CD14-positive monocyte (primary cell): ENCODE data around the gene DES. TPM values are rescaled to one million over a fixed set of nuclear protein-coding genes. Genes with fewer than 3 reads are reported as not detected.
A peak's percentile ranks its signal among the peaks of the same experiment; 100 is the strongest.

Source experiments
- DNase-seq, 3 donors: peaks; one replicate each; pipeline ENCODE4 v3.0.0-alpha.2; 2011 to 2022
- H2AFZ ChIP-seq: 2 replicates; pipeline ENCODE4 v1.6.0; 2012; ENCODE audit warnings: mild to moderate bottlenecking, low read depth, low read length, inconsistent platforms; ENCODE audit not compliant: insufficient read depth, poor library complexity, severe bottlenecking
- H3K27ac ChIP-seq, 2 donors: 1 replicate in 1 of 2; 2 replicates in 1 of 2; pipeline ENCODE4 v1.5.1; 2012 to 2013; ENCODE audit warnings: low read length in 2 of 2, control low read depth in 1 of 2, inconsistent platforms in 1 of 2, low read depth in 1 of 2, mild to moderate bottlenecking in 1 of 2
- H3K27me3 ChIP-seq, 2 donors: one replicate each; pipeline versions ENCODE4 v1.6.0 to v1.6.1; 2011 to 2013; ENCODE audit warnings: low read length in 2 of 2; ENCODE audit not compliant: control insufficient read depth in 2 of 2, insufficient read depth in 2 of 2
- H3K36me3 ChIP-seq, 2 donors: replicated peaks in 1 of 2; 1 replicate in 1 of 2; 2 replicates in 1 of 2; pipeline versions ENCODE4 v1.5.1 to v1.6.1; 2012 to 2013; ENCODE audit warnings: low read length in 2 of 2, control low read depth in 1 of 2, inconsistent platforms in 1 of 2, mild to moderate bottlenecking in 1 of 2; ENCODE audit not compliant: insufficient read depth in 2 of 2, control insufficient read depth in 1 of 2
- H3K4me1 ChIP-seq, 2 donors: 1 replicate in 1 of 2; 2 replicates in 1 of 2; pipeline versions ENCODE4 v1.5.1 to v1.6.1; 2012 to 2013; ENCODE audit warnings: low read length in 2 of 2, control low read depth in 1 of 2, inconsistent platforms in 1 of 2, mild to moderate bottlenecking in 1 of 2, moderate library complexity in 1 of 2; ENCODE audit not compliant: insufficient read depth in 2 of 2, control insufficient read depth in 1 of 2
- H3K4me2 ChIP-seq: replicated peaks from 2 replicates; pipeline ENCODE3; 2012; ENCODE audit warnings: low read length, moderate library complexity, mild to moderate bottlenecking; ENCODE audit not compliant: poor library complexity, severe bottlenecking; ENCODE audit errors: extremely low read depth
- H3K4me3 ChIP-seq, 3 experiments: fragments of 200-600 bp in 1 of 3; sonication (generic) in 1 of 3; replicated peaks in 1 of 3; 1 replicate in 2 of 3; 2 replicates in 1 of 3; pipeline ENCODE4 v1.5.1; 2011 to 2013; ENCODE audit warnings: low read length in 3 of 3, mild to moderate bottlenecking in 3 of 3, control low read depth in 2 of 3, low read depth in 2 of 3, inconsistent platforms in 1 of 3, moderate library complexity in 1 of 3
- H3K79me2 ChIP-seq: 2 replicates; pipeline ENCODE4 v1.6.0; 2012; ENCODE audit warnings: mild to moderate bottlenecking, control low read depth, inconsistent platforms, low read length, moderate library complexity; ENCODE audit not compliant: insufficient read depth
- H3K9ac ChIP-seq: 2 replicates; pipeline ENCODE4 v1.6.0; 2017; ENCODE audit warnings: low read length, mild to moderate bottlenecking; ENCODE audit not compliant: insufficient read depth, poor library complexity, severe bottlenecking
- H3K9me3 ChIP-seq, 2 donors: replicated peaks in 1 of 2; 1 replicate in 1 of 2; 2 replicates in 1 of 2; pipeline versions ENCODE4 v1.5.1 to v1.6.1; 2012 to 2013; ENCODE audit warnings: low read length in 2 of 2, control low read depth in 1 of 2; ENCODE audit not compliant: control insufficient read depth in 1 of 2, insufficient read depth in 1 of 2
- H4K20me1 ChIP-seq: 2 replicates; pipeline ENCODE4 v1.6.0; 2012; ENCODE audit warnings: mild to moderate bottlenecking, low read length, control low read depth, moderate library complexity; ENCODE audit not compliant: insufficient read depth
- H3K27ac Mint-ChIP-seq, 7 donors: one replicate each; pipeline ENCODE4 v1.8.0; 2020; ENCODE audit warnings: mild to moderate bottlenecking in 7 of 7, mixed read lengths in 7 of 7, moderate library complexity in 6 of 7, inconsistent platforms in 2 of 7
- H3K27me3 Mint-ChIP-seq, 3 donors: one replicate each; pipeline ENCODE4 v1.8.0; 2021 to 2022; ENCODE audit warnings: low read depth in 3 of 3, mild to moderate bottlenecking in 3 of 3, mixed read lengths in 3 of 3, moderate library complexity in 3 of 3, inconsistent platforms in 1 of 3
- H3K36me3 Mint-ChIP-seq, 2 donors: one replicate each; pipeline ENCODE4 v1.8.0; 2020; ENCODE audit warnings: mixed read lengths in 2 of 2, inconsistent platforms in 1 of 2, mild to moderate bottlenecking in 1 of 2
- H3K4me1 Mint-ChIP-seq: one replicate; pipeline ENCODE4 v1.8.0; 2020; ENCODE audit warnings: mild to moderate bottlenecking, mixed read lengths
- H3K4me3 Mint-ChIP-seq, 2 donors: one replicate each; pipeline ENCODE4 v1.8.0; 2020; ENCODE audit warnings: mild to moderate bottlenecking in 2 of 2, mixed read lengths in 2 of 2, moderate library complexity in 1 of 2
- H3K9me3 Mint-ChIP-seq, 7 donors: one replicate each; pipeline ENCODE4 v1.8.0; 2020 to 2022; ENCODE audit warnings: mixed read lengths in 7 of 7, mild to moderate bottlenecking in 6 of 7, moderate library complexity in 6 of 7, inconsistent platforms in 2 of 7
- whole genome bisulfite sequencing: methylation state at CpG from one replicate; pipeline ENCODE4 v1.1.5; 2013; ENCODE audit warnings: missing lambda C conversion rate; ENCODE audit not compliant: insufficient coverage; 5-methylcytosine and 5-hydroxymethylcytosine counted together
- intact Hi-C, 2 donors: fragments of 100-400 bp; cut with micrococcal nuclease; formaldehyde crosslinking; loops; one replicate each; pipeline versions ENCODE4 v1.15.0 to v1.15.1; 2023
- polyA plus RNA-seq, 3 donors: library from polyadenylated mRNA; depleted of rRNA in 1 of 3; unstranded in 2 of 3; stranded (reverse) in 1 of 3; fragments of 300-500 nt in 2 of 3; fragments of >200 nt in 1 of 3; fragmentation: Illumina TruSeq in 2 of 3; gene quantifications; 1 replicate in 2 of 3; 2 replicates in 1 of 3; pipeline ENCODE4 v1.2.3, GENCODE V29; 2012 to 2021
- TF ChIP-seq, protein P1 (sequence below): fragments of 200-600 bp; IDR thresholded peaks from one replicate; pipeline ENCODE4 v1.8.0; 2022; ENCODE audit warnings: antibody characterized with exemption, mild to moderate bottlenecking

DES gene
- polyA plus RNA-seq, 3 donors: 2.4 to 4.0 (median 2.4) TPM

DNA sequence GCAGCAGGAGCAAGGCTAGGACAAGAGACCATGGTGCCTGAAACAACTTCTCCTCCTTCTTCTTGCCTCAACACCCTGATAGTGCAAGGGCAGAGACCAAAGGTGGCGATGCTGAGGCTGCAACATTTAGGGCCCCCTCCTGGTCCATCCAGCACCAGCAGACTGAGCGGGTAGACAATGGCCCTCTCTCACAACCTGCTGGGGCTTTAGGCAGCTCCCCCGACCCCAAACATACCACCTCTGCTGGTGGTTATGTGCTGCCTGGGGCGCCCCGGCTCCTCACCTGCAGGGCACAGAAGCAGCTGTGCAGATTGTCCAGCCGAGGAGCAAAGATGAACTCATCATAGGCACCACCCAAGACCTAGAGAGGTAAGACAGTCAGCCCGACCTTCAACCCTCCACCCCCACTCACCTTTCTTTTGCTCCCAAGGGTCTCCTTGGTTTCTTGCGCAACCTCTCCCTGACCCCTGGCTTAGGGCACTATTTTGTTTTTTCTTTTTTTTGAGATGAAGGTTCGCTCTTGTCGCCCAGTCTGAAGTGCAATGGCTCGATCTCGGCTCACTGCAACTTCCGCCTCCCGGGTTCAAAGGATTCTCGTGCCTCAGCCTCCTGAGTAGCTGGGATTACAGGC is 34.0 kb upstream of the DES start:
- Histone ChIP-seq H3K79me2 (no peaks in the 10 kb centered on the region), H4K20me1 (no peaks in the 10 kb centered on the region), H3K4me2 (no peak overlapping the region), H3K9me3 (no peaks in the 10 kb centered on the region), H3K36me3 (peaks cover 55 to 65% of the 10 kb centered on the region in 2 donors), H3K27me3 (no peaks in the 10 kb centered on the region), H3K27ac (no peak overlapping the region), H3K4me3 (no peak overlapping the region), H2AFZ (no peak overlapping the region), H3K4me1 (peaks cover 14 to 19% of the 10 kb centered on the region in 2 donors), H3K9ac (no peak overlapping the region)
- intact Hi-C loops: no loop called here
- DNase-seq: no peak
- TF ChIP-seq, protein P1, sequence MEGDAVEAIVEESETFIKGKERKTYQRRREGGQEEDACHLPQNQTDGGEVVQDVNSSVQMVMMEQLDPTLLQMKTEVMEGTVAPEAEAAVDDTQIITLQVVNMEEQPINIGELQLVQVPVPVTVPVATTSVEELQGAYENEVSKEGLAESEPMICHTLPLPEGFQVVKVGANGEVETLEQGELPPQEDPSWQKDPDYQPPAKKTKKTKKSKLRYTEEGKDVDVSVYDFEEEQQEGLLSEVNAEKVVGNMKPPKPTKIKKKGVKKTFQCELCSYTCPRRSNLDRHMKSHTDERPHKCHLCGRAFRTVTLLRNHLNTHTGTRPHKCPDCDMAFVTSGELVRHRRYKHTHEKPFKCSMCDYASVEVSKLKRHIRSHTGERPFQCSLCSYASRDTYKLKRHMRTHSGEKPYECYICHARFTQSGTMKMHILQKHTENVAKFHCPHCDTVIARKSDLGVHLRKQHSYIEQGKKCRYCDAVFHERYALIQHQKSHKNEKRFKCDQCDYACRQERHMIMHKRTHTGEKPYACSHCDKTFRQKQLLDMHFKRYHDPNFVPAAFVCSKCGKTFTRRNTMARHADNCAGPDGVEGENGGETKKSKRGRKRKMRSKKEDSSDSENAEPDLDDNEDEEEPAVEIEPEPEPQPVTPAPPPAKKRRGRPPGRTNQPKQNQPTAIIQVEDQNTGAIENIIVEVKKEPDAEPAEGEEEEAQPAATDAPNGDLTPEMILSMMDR: no peak
- 86% methylated on average over 10 of the region's 15 CpGs for WGBS
- no peaks in the 10 kb centered on the region for H3K9me3 Mint-ChIP-seq
- no peak overlapping the region for H3K27ac Mint-ChIP-seq
- H3K4me3 Mint-ChIP-seq: no peak overlapping the region
- peaks cover 58 to 62% of the 10 kb centered on the region in 2 donors for H3K36me3 Mint-ChIP-seq
- H3K4me1 Mint-ChIP-seq: peaks cover 21% of the 10 kb centered on the region
- H3K27me3 Mint-ChIP-seq: peaks cover 0 to 6% (median 0%) of the 10 kb centered on the region in 3 donors

DNA sequence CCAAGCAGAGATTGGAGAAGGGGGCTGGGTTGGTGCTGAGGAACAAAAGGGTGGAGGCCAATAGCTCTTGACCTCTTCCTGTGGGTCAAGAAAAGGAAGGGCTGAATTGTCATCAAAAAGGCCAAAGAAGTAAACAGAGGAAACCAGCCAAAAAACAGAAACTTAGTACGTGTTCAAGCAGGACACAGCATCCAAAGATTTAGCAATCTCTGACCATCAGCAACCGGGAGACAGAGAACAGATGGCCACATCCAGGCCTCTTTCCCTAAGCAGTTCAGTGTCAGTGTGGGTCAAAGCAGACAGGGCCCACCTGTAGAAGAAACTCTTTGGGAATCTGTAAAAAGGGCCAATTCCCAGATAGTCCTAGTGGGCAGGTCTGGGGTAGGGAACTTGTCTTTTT is 33.3 kb upstream of the DES start:
- H3K4me3 Mint-ChIP-seq: no peak overlapping the region

More for the DNA sequence above, 33.3 kb upstream of the DES start:
- Mint-ChIP-seq H3K27me3 (peaks cover 0 to 6% (median 0%) of the 10 kb centered on the region in 3 donors), H3K36me3 (peaks cover 58 to 62% of the 10 kb centered on the region in 2 donors), H3K4me1 (peaks cover 21% of the 10 kb centered on the region), H3K9me3 (no peaks in the 10 kb centered on the region), H3K27ac (peak overlapping the region in 1 of 7 donors; percentile 21)
- H4K20me1 ChIP-seq: no peaks in the 10 kb centered on the region
- TF ChIP-seq, protein P1: no peak
- no peak for DNase-seq
- peaks cover 14 to 19% of the 10 kb centered on the region in 2 donors for H3K4me1 ChIP-seq
- H3K4me3 ChIP-seq: no peak overlapping the region
- no peak overlapping the region for H3K9ac ChIP-seq
- H3K9me3 ChIP-seq: no peaks in the 10 kb centered on the region
- no peak overlapping the region for H3K4me2 ChIP-seq
- H3K27ac ChIP-seq: no peak overlapping the region
- H3K36me3 ChIP-seq: peaks cover 55 to 65% of the 10 kb centered on the region in 2 donors
- WGBS: 90% methylated on average over 2 of the region's 2 CpGs
- no peaks in the 10 kb centered on the region for H3K79me2 ChIP-seq
- H3K27me3 ChIP-seq: no peaks in the 10 kb centered on the region
- no peak overlapping the region for H2AFZ ChIP-seq
- intact Hi-C loops: loop anchor here (5.0 kb wide), 5 partner anchors 88 to 223 kb away; partner anchors contain the start of genes GMPPA (in 2 of the 2), CHPF (in 1 of the 2), NHEJ1 (in 1 of the 2) and STK11IP (in 1 of the 2)
